ENCODE measurements around the gene RNF220.

Gene RNF220

DNA sequence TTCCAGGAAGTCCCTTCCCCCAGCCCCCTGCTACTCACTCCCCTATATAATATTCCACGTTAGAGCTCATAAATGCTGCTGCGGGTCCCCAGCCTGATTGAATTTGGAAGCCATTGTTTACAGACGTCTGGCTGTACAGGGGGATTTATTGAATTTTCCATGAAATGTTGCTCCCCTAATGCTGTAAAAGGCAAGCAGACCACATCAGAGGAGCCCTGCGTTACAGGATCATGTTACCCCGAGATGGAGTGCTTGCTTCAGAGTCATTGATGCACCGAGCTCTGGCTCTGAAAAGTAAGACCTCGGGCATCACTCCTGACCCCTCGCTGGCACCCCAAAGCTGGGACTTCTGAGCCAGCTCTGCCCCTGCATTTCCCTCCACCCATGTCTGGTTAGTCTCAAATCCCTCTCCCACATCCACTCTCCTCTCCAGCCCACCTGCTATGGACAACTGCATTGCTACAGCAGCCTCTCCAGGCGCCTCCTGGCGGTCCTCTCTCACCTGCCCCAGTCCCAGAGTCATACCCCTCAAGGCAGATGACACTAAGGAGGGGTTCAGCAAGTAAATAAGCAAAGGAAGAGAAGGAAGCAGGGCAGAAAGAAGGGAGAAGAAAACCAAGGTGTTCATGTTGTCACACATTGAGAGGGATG lies 141.5 kb downstream of the RNF220 start:
- Histone ChIP-seq H3K9ac (ENCODE audit: low read depth, low read length, poor library complexity, severe bottlenecking) (no peak overlapping the region), H3K79me2 (ENCODE audit: insufficient read depth, low read length) (no peaks in the 10 kb centered on the region), H3K36me3 (ENCODE audit: insufficient read depth, low read length) (peaks cover 19% of the 10 kb centered on the region; the same call in 1 of the 2 replicates), H3K4me2 (ENCODE audit: low read depth, low read length, poor library complexity, severe bottlenecking) (no peak overlapping the region), H3K27me3 (ENCODE audit: insufficient read depth, low read length, poor library complexity, severe bottlenecking) (no peaks in the 10 kb centered on the region), H3K9me3 (ENCODE audit: insufficient read depth, low read depth, low read length) (no peaks in the 10 kb centered on the region), H2AFZ (ENCODE audit: low read length) (no peak overlapping the region), H3F3A (ENCODE audit: low read depth) (no peaks in the 10 kb centered on the region), H3K4me3 (ENCODE audit: low read length, poor library complexity, severe bottlenecking) (no peak overlapping the region), H4K20me1 (ENCODE audit: insufficient read depth, low read length, poor library complexity, severe bottlenecking) (no peaks in the 10 kb centered on the region), H3K9me2 (replicated peaks; ENCODE audit: low read depth, low read length) (no peaks in the 10 kb centered on the region), H3K4me1 (ENCODE audit: insufficient read depth, low read length, poor library complexity, severe bottlenecking) (no peaks in the 10 kb centered on the region)
- TF ChIP-seq EZH2phosphoT487 (IDR thresholded peaks at IDR 0.05; ENCODE audit: borderline replicate concordance): no peak
- TF ChIP-seq, protein P1, sequence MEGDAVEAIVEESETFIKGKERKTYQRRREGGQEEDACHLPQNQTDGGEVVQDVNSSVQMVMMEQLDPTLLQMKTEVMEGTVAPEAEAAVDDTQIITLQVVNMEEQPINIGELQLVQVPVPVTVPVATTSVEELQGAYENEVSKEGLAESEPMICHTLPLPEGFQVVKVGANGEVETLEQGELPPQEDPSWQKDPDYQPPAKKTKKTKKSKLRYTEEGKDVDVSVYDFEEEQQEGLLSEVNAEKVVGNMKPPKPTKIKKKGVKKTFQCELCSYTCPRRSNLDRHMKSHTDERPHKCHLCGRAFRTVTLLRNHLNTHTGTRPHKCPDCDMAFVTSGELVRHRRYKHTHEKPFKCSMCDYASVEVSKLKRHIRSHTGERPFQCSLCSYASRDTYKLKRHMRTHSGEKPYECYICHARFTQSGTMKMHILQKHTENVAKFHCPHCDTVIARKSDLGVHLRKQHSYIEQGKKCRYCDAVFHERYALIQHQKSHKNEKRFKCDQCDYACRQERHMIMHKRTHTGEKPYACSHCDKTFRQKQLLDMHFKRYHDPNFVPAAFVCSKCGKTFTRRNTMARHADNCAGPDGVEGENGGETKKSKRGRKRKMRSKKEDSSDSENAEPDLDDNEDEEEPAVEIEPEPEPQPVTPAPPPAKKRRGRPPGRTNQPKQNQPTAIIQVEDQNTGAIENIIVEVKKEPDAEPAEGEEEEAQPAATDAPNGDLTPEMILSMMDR (conservative IDR thresholded peaks at IDR 0.05; ENCODE audit: low read length): no peak

DNA sequence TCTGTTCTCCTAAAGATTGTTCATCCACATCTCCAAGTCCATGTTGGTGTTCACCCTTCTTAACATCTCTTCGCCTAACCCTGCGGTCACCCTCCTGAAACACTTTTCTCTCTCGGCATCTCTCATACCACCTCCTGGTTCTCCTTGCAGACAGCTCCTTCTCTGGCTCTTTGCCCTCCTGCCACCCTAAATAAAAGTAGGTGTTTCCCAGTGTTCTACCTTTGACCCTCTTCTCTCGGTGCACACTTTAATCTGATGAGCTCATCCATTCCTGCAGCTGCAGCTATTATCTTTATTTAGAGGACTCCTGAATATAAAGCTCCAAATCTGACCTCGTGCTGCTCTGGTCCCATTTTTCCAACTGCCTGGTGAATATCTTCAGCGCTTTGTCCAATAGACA lies 142.3 kb downstream of the RNF220 start:
- Histone ChIP-seq H3F3A (ENCODE audit: low read depth) (no peaks in the 10 kb centered on the region), H3K79me2 (ENCODE audit: insufficient read depth, low read length) (no peaks in the 10 kb centered on the region), H2AFZ (ENCODE audit: low read length) (no peak overlapping the region), H3K36me3 (ENCODE audit: insufficient read depth, low read length) (peaks cover 13% of the 10 kb centered on the region; the same call in 1 of the 2 replicates), H3K4me3 (ENCODE audit: low read length, poor library complexity, severe bottlenecking) (no peak overlapping the region), H4K20me1 (ENCODE audit: insufficient read depth, low read length, poor library complexity, severe bottlenecking) (no peaks in the 10 kb centered on the region), H3K9me3 (ENCODE audit: insufficient read depth, low read depth, low read length) (no peaks in the 10 kb centered on the region), H3K9ac (ENCODE audit: low read depth, low read length, poor library complexity, severe bottlenecking) (no peak overlapping the region), H3K9me2 (replicated peaks; ENCODE audit: low read depth, low read length) (no peaks in the 10 kb centered on the region), H3K27me3 (ENCODE audit: insufficient read depth, low read length, poor library complexity, severe bottlenecking) (no peaks in the 10 kb centered on the region), H3K4me1 (ENCODE audit: insufficient read depth, low read length, poor library complexity, severe bottlenecking) (no peaks in the 10 kb centered on the region), H3K4me2 (ENCODE audit: low read depth, low read length, poor library complexity, severe bottlenecking) (no peak overlapping the region)
- TF ChIP-seq EZH2phosphoT487 (IDR thresholded peaks at IDR 0.05; ENCODE audit: borderline replicate concordance): no peak
- TF ChIP-seq, protein P1 (conservative IDR thresholded peaks at IDR 0.05; ENCODE audit: low read length): no peak

DNA sequence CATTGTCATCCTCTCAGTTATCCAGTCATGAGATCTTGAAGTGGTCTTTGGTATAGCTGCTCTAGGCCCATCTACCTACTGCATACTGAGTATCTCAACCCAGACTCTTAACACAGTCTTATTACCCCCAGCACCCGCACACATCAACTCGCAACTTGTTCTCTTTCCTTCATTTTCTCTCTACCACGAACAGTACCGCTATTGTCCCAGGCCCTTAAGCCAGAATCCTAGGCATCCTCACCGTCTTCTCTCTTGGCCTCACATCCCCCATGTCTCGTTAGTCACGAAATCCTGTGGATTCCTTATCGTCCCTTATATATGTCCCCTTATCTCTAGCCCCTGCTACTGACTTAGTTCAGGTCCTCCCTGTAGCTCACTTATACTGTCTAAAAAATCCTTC lies 142.8 kb downstream of the RNF220 start:
- Histone ChIP-seq H3F3A (ENCODE audit: low read depth) (no peaks in the 10 kb centered on the region), H2AFZ (ENCODE audit: low read length) (no peak overlapping the region), H3K9me2 (replicated peaks; ENCODE audit: low read depth, low read length) (no peaks in the 10 kb centered on the region), H4K20me1 (ENCODE audit: insufficient read depth, low read length, poor library complexity, severe bottlenecking) (no peaks in the 10 kb centered on the region), H3K4me1 (ENCODE audit: insufficient read depth, low read length, poor library complexity, severe bottlenecking) (no peaks in the 10 kb centered on the region), H3K79me2 (ENCODE audit: insufficient read depth, low read length) (no peaks in the 10 kb centered on the region), H3K9ac (ENCODE audit: low read depth, low read length, poor library complexity, severe bottlenecking) (no peak overlapping the region), H3K36me3 (ENCODE audit: insufficient read depth, low read length) (peaks cover 13% of the 10 kb centered on the region; the same call in 1 of the 2 replicates), H3K4me2 (ENCODE audit: low read depth, low read length, poor library complexity, severe bottlenecking) (no peak overlapping the region), H3K4me3 (ENCODE audit: low read length, poor library complexity, severe bottlenecking) (no peak overlapping the region), H3K27me3 (ENCODE audit: insufficient read depth, low read length, poor library complexity, severe bottlenecking) (no peaks in the 10 kb centered on the region), H3K9me3 (ENCODE audit: insufficient read depth, low read depth, low read length) (no peaks in the 10 kb centered on the region)
- TF ChIP-seq EZH2phosphoT487 (IDR thresholded peaks at IDR 0.05; ENCODE audit: borderline replicate concordance): no peak
- TF ChIP-seq, protein P1 (conservative IDR thresholded peaks at IDR 0.05; ENCODE audit: low read length): no peak
